Astrocyte of the cerebellum (primary cell): ENCODE data around the gene CREB3L1.
"Not testable (repeated sequence)": the region's sequence is repeated elsewhere in the genome, so short reads cannot be mapped to it uniquely, and the experiment has no call there.

Experiments
- DNase-seq: peaks from one replicate; pipeline ENCODE4 v3.0.0-alpha.2; 2011; ENCODE audit warnings: low read depth
- H3K4me3 ChIP-seq: 2 replicates; pipeline ENCODE4 v1.5.1; 2011; ENCODE audit warnings: mild to moderate bottlenecking, low read depth, low read length, moderate library complexity
- CTCF ChIP-seq: IDR thresholded peaks from 2 replicates; pipeline ENCODE4 v1.5.1; 2012; ENCODE audit warnings: low read length, low read depth, moderate library complexity, mild to moderate bottlenecking; ENCODE audit errors: missing control alignments
- in situ Hi-C: cut with HindIII; loops from 2 replicates; pipeline ENCODE4 v1.10.0; 2017; ENCODE audit warnings: low sequenced_read_pairs

CREB3L1 gene

GRCh38 chr11:46299451-46299961 is 22.0 kb downstream of the CREB3L1 start:
- no peak overlapping the region for H3K4me3 ChIP-seq
- in situ Hi-C loops = no loop called here
- TF ChIP-seq CTCF = no peak

GRCh38 chr11:46300270-46300669 is 22.8 kb downstream of the CREB3L1 start:
- H3K4me3 ChIP-seq = no peak overlapping the region
- TF ChIP-seq CTCF = no peak
- in situ Hi-C loops = no loop called here
- no peak for DNase-seq

More at GRCh38 chr11:46299451-46299961, 22.0 kb downstream of the CREB3L1 start:
- DNase-seq = no peak

GRCh38 chr11:46302866-46303265 is 25.4 kb downstream of the CREB3L1 start:
- in situ Hi-C loops = no loop called here
- no peak for TF ChIP-seq CTCF
- H3K4me3 ChIP-seq = no peak overlapping the region
- no peak for DNase-seq

GRCh38 chr11:46304036-46304435 is 26.6 kb downstream of the CREB3L1 start:
- DNase-seq, H3K4me3 ChIP-seq, in situ Hi-C loops: not testable (repeated sequence)

- no peak for DNase-seq
- no peak for TF ChIP-seq CTCF
- in situ Hi-C loops = no loop called here
- H3K4me3 ChIP-seq = no peak overlapping the region
Observed at GRCh38 chr11:46304605-46305179, 27.2 kb downstream of the CREB3L1 start.

GRCh38 chr11:46305295-46305694 is 27.8 kb downstream of the CREB3L1 start:
- TF ChIP-seq CTCF = peak; percentile 33
- DNase-seq = no peak
- in situ Hi-C loops = no loop called here

GRCh38 chr11:46306296-46306853 is 28.9 kb downstream of the CREB3L1 start:
- H3K4me3 ChIP-seq = no peak overlapping the region
- no peak for TF ChIP-seq CTCF
- in situ Hi-C loops = no loop called here
- DNase-seq = no peak

More at GRCh38 chr11:46305295-46305694, 27.8 kb downstream of the CREB3L1 start:
- H3K4me3 ChIP-seq = no peak overlapping the region
